A549 (cell line): Measurements from ENCODE around the gene CAB39. TPM values are rescaled to one million over a fixed set of nuclear protein-coding genes. Genes with fewer than 3 reads are reported as not detected.

ENCODE experiments used
- ATAC-seq, 2 experiments: fragments of 200-7000 bp in 1 of 2; fragments of >200 bp in 1 of 2; cut with Nextera tagmentation in 1 of 2; cut with Tn5 transposase in 1 of 2; 3 replicates each; pipeline versions ENCODE4 v1.8.0 to v1.9.1; 2018 to 2020; ENCODE audit warnings: mild to moderate bottlenecking in 1 of 2, moderate library complexity in 1 of 2
- CTCF ChIA-PET: fragments of 300-600 bp; sonication (Branson Sonifier 250); formaldehyde crosslinking; extraction: SDS; loops from one replicate; lab custom pipeline; 2021; ENCODE audit warnings: antibody characterized with exemption, inconsistent platforms; lab: Yijun Ruan, JAX
- POLR2A ChIA-PET: fragments of 350-600 bp; formaldehyde crosslinking; extraction: SDS; loops from one replicate; lab custom pipeline; 2021; ENCODE audit warnings: antibody characterized with exemption, inconsistent platforms; lab: Yijun Ruan, JAX
- DNase-seq, 2 experiments: peaks; one replicate each; pipeline versions ENCODE4 v3.0.0 to v3.0.0-alpha.2; 2011 to 2016; ENCODE audit warnings: low read depth in 1 of 2, low spot score in 1 of 2
- FAIRE-seq: peaks from 2 replicates; lab custom pipeline; 2011; peaks lifted over from hg19 to GRCh38; lab: Jason Lieb, UNC
- H3K27ac ChIP-seq, 2 experiments: fragments of >200 bp; sonication (Bioruptor Twin); formaldehyde crosslinking; 3 replicates each; pipeline ENCODE4 v1.5.1; 2016 to 2017
- H3K4me1 ChIP-seq: fragments of >200 bp; sonication (Bioruptor Twin); formaldehyde crosslinking; 3 replicates; pipeline ENCODE4 v1.6.1; 2016
- H3K4me2 ChIP-seq: fragments of >200 bp; sonication (Bioruptor Twin); formaldehyde crosslinking; 3 replicates; pipeline ENCODE4 v1.6.1; 2016
- H3K4me3 ChIP-seq: fragments of >200 bp; sonication (Bioruptor Twin); formaldehyde crosslinking; 3 replicates; pipeline ENCODE4 v1.5.1; 2016
- H3K9me3 ChIP-seq: fragments of >200 bp; sonication (Bioruptor Twin); formaldehyde crosslinking; 3 replicates; pipeline ENCODE4 v1.6.1; 2016
- BCL3 ChIP-seq: fragments of >200 bp; sonication (Bioruptor Twin); formaldehyde crosslinking; IDR thresholded peaks from 3 replicates; pipeline ENCODE4 v1.6.1; 2016
- CBX8 ChIP-seq: fragments of 200-600 bp; sonication (generic); IDR thresholded peaks from 2 replicates; pipeline ENCODE4 v1.6.1; 2016
- CEBPB ChIP-seq, 2 experiments: fragments of >200 bp in 1 of 2; sonication (Bioruptor Twin) in 1 of 2; formaldehyde crosslinking in 1 of 2; IDR thresholded peaks; 2 replicates each; pipeline ENCODE4 v1.6.1; 2012 to 2016
- CHD4 ChIP-seq: fragments of 200-600 bp; sonication (generic); IDR thresholded peaks from 2 replicates; pipeline ENCODE4 v1.6.1; 2016; ENCODE audit warnings: antibody characterized with exemption, mild to moderate bottlenecking, borderline replicate concordance
- CTCF ChIP-seq: fragments of >200 bp; sonication (Bioruptor Twin); formaldehyde crosslinking; IDR thresholded peaks from 3 replicates; pipeline ENCODE4 v1.5.1; 2016
- EHF ChIP-seq: fragments of 250-450 bp; sonication (Bioruptor Pico); IDR thresholded peaks from 2 replicates; pipeline ENCODE4 v1.5.0; 2020; ENCODE audit warnings: mild to moderate bottlenecking
- FOSB ChIP-seq: fragments of 250-450 bp; sonication (Bioruptor Pico); IDR thresholded peaks from 2 replicates; pipeline ENCODE4 v1.5.0; 2020; ENCODE audit warnings: mild to moderate bottlenecking, moderate library complexity
- FOSL2 ChIP-seq, 2 experiments: fragments of 450-650 bp in 1 of 2; fragments of >200 bp in 1 of 2; sonication (Bioruptor Twin) in 1 of 2; formaldehyde crosslinking; IDR thresholded peaks; 2 replicates each; pipeline versions ENCODE4 v1.5.0 to v1.6.1; 2016 to 2020; ENCODE audit warnings: mild to moderate bottlenecking in 1 of 2, moderate library complexity in 1 of 2
- FOXS1 ChIP-seq: fragments of 250-450 bp; sonication (Bioruptor Pico); IDR thresholded peaks from 2 replicates; pipeline ENCODE4 v1.5.0; 2020; ENCODE audit warnings: mild to moderate bottlenecking, moderate library complexity
- HDAC2 ChIP-seq: fragments of 200-600 bp; sonication (generic); IDR thresholded peaks from 2 replicates; pipeline ENCODE4 v1.6.1; 2016
- HES2 ChIP-seq: fragments of >200 bp; sonication (Bioruptor Twin); formaldehyde crosslinking; IDR thresholded peaks from 2 replicates; pipeline ENCODE4 v1.6.1; 2016
- HMGXB4 ChIP-seq: fragments of 250-450 bp; sonication (Bioruptor Pico); IDR thresholded peaks from 2 replicates; pipeline ENCODE4 v1.5.0; 2021; ENCODE audit warnings: mild to moderate bottlenecking, moderate library complexity, borderline replicate concordance
- HOXA7 ChIP-seq: fragments of 250-450 bp; sonication (Bioruptor Pico); IDR thresholded peaks from 2 replicates; pipeline ENCODE4 v1.5.0; 2020; ENCODE audit warnings: mild to moderate bottlenecking, moderate library complexity
- JUNB ChIP-seq: fragments of >200 bp; sonication (Bioruptor Twin); formaldehyde crosslinking; IDR thresholded peaks from 2 replicates; pipeline ENCODE4 v1.6.1; 2016
- KDM5A ChIP-seq: fragments of 200-600 bp; sonication (generic); IDR thresholded peaks from 2 replicates; pipeline ENCODE4 v1.6.1; 2016; ENCODE audit warnings: antibody characterized with exemption, mild to moderate bottlenecking
- NR3C1 ChIP-seq: fragments of >200 bp; sonication (Bioruptor Twin); formaldehyde crosslinking; IDR thresholded peaks from 3 replicates; pipeline ENCODE4 v1.6.1; 2017
- PBX3 ChIP-seq: IDR thresholded peaks from 2 replicates; pipeline ENCODE4 v1.6.1; 2012
- RAD21 ChIP-seq, 2 experiments: fragments of >200 bp in 1 of 2; sonication (Bioruptor Twin) in 1 of 2; formaldehyde crosslinking in 1 of 2; IDR thresholded peaks in 1 of 2; conservative IDR thresholded peaks in 1 of 2; 2 replicates in 1 of 2; 3 replicates in 1 of 2; pipeline ENCODE4 v1.6.1; 2012 to 2018; ENCODE audit warnings: inconsistent platforms in 1 of 2
- RARB ChIP-seq: fragments of 250-450 bp; sonication (Bioruptor Pico); IDR thresholded peaks from 2 replicates; pipeline ENCODE4 v1.8.0; 2021; ENCODE audit warnings: mild to moderate bottlenecking, moderate library complexity
- RCOR1 ChIP-seq: fragments of 150-350 bp; IDR thresholded peaks from 2 replicates; pipeline ENCODE4 v1.6.1; 2014; ENCODE audit warnings: antibody characterized with exemption, low read length, low read depth
- REST ChIP-seq: fragments of 200-600 bp; sonication (generic); IDR thresholded peaks from 2 replicates; pipeline ENCODE4 v1.6.1; 2016; ENCODE audit warnings: antibody characterized with exemption, mild to moderate bottlenecking, moderate library complexity
- SREBF2 ChIP-seq: fragments of 450-650 bp; IDR thresholded peaks from 2 replicates; pipeline ENCODE4 v1.6.1; 2014; ENCODE audit warnings: mild to moderate bottlenecking, moderate library complexity
- TFCP2L1 ChIP-seq: fragments of 250-450 bp; sonication (Bioruptor Pico); IDR thresholded peaks from 2 replicates; pipeline ENCODE4 v1.5.0; 2021; ENCODE audit warnings: mild to moderate bottlenecking
- TP53 ChIP-seq: fragments of 250-450 bp; sonication (Bioruptor Pico); IDR thresholded peaks from 2 replicates; pipeline ENCODE4 v1.5.0; 2021; ENCODE audit warnings: mild to moderate bottlenecking, moderate library complexity
- ZC3H11A ChIP-seq: fragments of 450-650 bp; IDR thresholded peaks from 2 replicates; pipeline ENCODE4 v1.6.1; 2014; ENCODE audit warnings: antibody characterized with exemption, mild to moderate bottlenecking
- ZFP36 ChIP-seq: fragments of 450-650 bp; IDR thresholded peaks from 2 replicates; pipeline ENCODE4 v1.6.1; 2014; ENCODE audit warnings: borderline replicate concordance; ENCODE audit not compliant: partially characterized antibody
- WGBS: methylation state at CpG from one replicate; pipeline ENCODE4 v1.1.6; 2017; ENCODE audit errors: missing lambda C conversion rate; 5-methylcytosine and 5-hydroxymethylcytosine counted together
- polyA plus RNA-seq, 4 experiments: library from polyadenylated mRNA; depleted of rRNA in 3 of 4; stranded (reverse); fragments of >200 nt; fragmentation: RNase III in 1 of 4; extraction: RNeasy Plus Mini Kit Qiagen cat#74134 plus additional on column Dnase treatment in 1 of 4; gene quantifications; 2 replicates in 3 of 4; 3 replicates in 1 of 4; pipeline ENCODE4 v1.2.3, GENCODE V29; 2011 to 2017

Gene CAB39
- polyA plus RNA-seq, 2 of the 4 experiments (the other 2 are of a cell fraction), result 28.4 to 54.2 TPM

GRCh38 chr2:230731512-230731911, 18.9 kb downstream of the CAB39 start:
- no peaks in the 10 kb centered on the region for H3K9me3 ChIP-seq
- ATAC-seq, result no peak
- POLR2A ChIA-PET, result no interaction called here
- 93% methylated on average over 6 of the region's 6 CpGs for WGBS
- no peaks in the 10 kb centered on the region for H3K4me1 ChIP-seq
- H3K4me3 ChIP-seq, result no peak overlapping the region
- no peak for FAIRE-seq
- no peak overlapping the region for H3K27ac ChIP-seq
- CTCF ChIA-PET, result interaction anchor here (0.9 to 1.9 kb wide), 4 partner anchors 11 to 67 kb away, joined by 4 to 6 read pairs (median 4); no protein-coding TSS in a partner anchor
- TF ChIP-seq NR3C1, result no peak
- no peak for TF ChIP-seq HES2
- no peak for TF ChIP-seq RARB (CRISPR knock-in tag)
- TF ChIP-seq ZC3H11A, result no peak
- TF ChIP-seq FOSL2 (IDR thresholded peaks at IDR 0.05), result no peak
- TF ChIP-seq FOSL2 (CRISPR knock-in tag; IDR thresholded peaks at IDR 0.05), result no peak
- TF ChIP-seq RAD21 (conservative IDR thresholded peaks at IDR 0.05 in 1 of 2, IDR thresholded peaks at IDR 0.05 in 1 of 2), result no peak
- no peak for TF ChIP-seq RCOR1
- no peak for TF ChIP-seq JUNB
- TF ChIP-seq TFCP2L1 (CRISPR knock-in tag), result no peak
- no peak for TF ChIP-seq EHF
- TF ChIP-seq, all 56 proteins: peak for 0
- no peak for DNase-seq
- H3K4me2 ChIP-seq, result no peak overlapping the region

GRCh38 chr2:230732914-230733401, 20.3 kb downstream of the CAB39 start:
- WGBS, result 93% methylated on average over 4 of the region's 4 CpGs
- POLR2A ChIA-PET, result no interaction called here
- no peak overlapping the region for H3K27ac ChIP-seq
- no peak for ATAC-seq
- no peak for TF ChIP-seq CTCF
- no peak for TF ChIP-seq NR3C1
- no peak for TF ChIP-seq CHD4
- TF ChIP-seq CBX8, result no peak
- TF ChIP-seq HES2, result no peak
- TF ChIP-seq HDAC2, result no peak
- no peak for TF ChIP-seq FOXS1 (CRISPR knock-in tag)
- no peak for TF ChIP-seq FOSB (CRISPR knock-in tag)
- no peak for TF ChIP-seq REST
- TF ChIP-seq HMGXB4 (CRISPR knock-in tag), result no peak
- TF ChIP-seq ZFP36, result no peak
- no peak for TF ChIP-seq SREBF2
- TF ChIP-seq HOXA7 (CRISPR knock-in tag), result no peak
- no peak for TF ChIP-seq PBX3
- TF ChIP-seq KDM5A, result no peak
- no peak for TF ChIP-seq BCL3
- TF ChIP-seq TP53 (CRISPR knock-in tag), result no peak
- no peak for TF ChIP-seq CEBPB (IDR thresholded peaks at IDR 0.05)
- no peak for TF ChIP-seq ZC3H11A
- TF ChIP-seq, all 56 proteins: peak for 0
- no peaks in the 10 kb centered on the region for H3K9me3 ChIP-seq
- CTCF ChIA-PET, result interaction anchor here (1.1 kb wide), 1 partner anchor 25 kb away, joined by 3 read pairs; no protein-coding TSS in a partner anchor
- H3K4me3 ChIP-seq, result no peak overlapping the region
- DNase-seq, result no peak
- no peak overlapping the region for H3K4me2 ChIP-seq
- H3K4me1 ChIP-seq, result peaks cover 7% of the 10 kb centered on the region; the same call in 2 of the 3 replicates
- FAIRE-seq, result no peak
